GM18867 (cell line): ENCODE data around the gene ST8SIA1.

Experiments used
- ATAC-seq: cut with Tn5 transposase; IDR thresholded peaks from one replicate; pipeline ENCODE4 v1.9.1; 2021; ENCODE audit warnings: mild to moderate bottlenecking, moderate library complexity; ENCODE audit not compliant: unreplicated experiment

ST8SIA1 gene

DNA sequence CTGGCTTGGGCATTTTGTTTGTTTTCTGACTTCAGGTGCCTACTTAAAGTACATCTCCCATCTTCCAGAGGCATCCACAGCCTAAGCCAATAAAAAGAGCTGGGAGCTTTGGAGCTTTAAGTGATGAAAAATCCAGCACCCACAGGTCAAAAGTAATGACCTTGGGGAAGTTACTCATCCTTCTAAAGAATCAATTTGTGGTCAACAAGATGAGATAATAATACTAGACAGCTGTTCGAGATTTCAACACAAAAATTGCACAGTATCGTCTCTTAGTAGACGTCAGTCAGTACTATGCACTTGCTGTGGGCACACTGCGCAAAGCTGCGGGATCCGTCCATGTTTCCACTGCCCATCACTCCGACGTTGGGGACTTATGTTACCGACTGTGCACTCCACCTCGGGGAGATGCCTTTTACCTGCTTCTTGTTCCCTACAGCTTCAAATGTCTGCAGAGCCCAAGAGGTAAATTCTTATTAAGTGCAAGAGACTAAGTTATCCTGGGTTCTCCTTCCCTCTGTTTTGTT is 1.3 kb downstream of the ST8SIA1 start:
- ATAC-seq: no peak

DNA sequence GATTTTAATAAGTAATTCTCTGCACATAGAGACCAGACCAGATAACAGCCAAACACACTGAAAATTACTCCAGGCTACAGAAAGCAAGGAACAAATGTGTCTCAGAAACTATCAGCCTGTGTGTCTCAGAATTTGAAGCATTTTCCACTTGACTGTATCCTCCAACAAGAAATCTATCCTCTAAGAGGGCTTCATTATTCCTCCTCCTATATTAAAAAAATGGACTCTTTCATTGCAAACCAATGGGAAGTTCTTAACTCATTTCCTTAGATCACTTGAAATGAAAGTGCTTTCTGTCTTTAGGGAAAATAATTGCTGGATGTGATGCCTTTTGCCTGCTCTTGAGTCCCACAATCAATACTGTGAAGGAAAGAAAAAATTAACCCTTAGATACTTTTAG is 2.3 kb downstream of the ST8SIA1 start:
- no peak for ATAC-seq

DNA sequence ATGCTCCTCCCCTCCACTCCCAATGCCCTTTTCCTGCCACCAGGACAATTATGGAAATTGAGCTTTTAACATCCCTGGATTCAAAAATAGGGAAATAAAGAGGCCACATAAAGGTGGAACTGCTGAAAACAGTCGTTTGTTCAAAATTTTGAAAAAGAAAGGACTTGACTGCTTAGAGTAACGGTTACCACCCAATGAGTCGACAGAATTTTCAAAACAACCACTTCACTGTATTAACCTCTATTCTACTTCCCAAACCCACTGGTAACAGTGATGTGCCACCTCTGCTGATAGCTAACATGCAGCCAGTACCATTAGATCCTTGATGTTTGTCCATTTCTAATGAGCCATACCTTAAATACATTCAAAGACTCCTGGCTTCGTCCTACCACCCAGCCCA is 4.9 kb downstream of the ST8SIA1 start:
- no peak for ATAC-seq

DNA sequence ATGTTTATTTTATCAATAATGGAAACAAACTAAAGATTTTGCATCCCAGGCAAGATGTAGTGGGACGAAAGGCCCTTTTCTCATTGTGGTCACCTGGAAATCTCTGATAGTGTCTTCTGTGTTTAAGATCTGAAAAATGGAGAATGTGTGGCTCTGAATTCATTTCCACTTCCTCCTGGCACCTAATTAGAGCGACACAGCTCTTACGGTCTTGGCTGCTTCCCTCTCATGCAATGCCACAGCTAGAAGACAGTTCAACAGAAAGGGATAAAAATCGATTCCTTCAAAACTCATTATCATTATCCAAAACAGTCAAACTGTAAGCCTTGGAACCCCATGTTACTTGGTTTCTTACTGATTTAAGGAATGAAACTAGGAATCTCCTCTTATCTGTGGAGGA is 9.3 kb downstream of the ST8SIA1 start:
- ATAC-seq: no peak

DNA sequence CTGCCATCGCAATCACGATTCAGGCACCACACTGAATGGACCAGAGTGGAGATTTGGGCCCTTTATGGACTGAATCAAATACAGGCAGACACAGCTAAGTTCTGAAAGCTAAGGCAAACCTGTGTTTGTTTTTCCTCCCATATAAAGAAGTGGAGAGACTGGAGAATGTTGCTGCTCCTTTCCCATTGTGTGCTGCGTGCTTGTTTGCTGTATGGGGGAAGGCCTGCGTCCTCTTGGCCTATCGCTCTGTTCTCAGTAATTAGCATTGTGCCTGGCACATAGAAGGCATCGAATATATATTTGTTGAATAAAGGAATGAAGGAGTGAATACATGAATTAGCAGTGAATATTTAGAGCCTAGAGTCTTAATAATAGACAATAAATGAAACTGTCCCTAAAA is 12.4 kb downstream of the ST8SIA1 start:
- no peak for ATAC-seq

DNA sequence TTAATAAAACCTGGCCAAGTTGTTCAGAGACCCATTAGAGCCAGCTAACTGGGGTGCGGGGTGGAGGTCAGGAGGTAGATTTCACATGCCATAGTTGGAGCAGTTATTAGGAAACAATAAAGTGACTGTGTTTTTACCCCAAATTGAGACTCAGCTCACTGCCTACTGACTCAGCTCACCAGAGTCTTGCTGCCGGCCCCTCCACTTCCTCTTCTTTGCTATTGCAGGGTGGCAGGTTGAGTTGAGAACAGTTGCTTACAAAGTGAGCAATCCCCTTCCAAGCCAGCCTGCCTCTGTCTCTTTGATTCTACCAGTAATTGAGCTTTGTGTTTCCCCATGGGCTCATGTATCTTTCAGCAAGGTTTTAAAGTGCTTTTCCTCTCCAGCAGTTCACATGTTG is 12.9 kb downstream of the ST8SIA1 start:
- ATAC-seq: peak; percentile 51

DNA sequence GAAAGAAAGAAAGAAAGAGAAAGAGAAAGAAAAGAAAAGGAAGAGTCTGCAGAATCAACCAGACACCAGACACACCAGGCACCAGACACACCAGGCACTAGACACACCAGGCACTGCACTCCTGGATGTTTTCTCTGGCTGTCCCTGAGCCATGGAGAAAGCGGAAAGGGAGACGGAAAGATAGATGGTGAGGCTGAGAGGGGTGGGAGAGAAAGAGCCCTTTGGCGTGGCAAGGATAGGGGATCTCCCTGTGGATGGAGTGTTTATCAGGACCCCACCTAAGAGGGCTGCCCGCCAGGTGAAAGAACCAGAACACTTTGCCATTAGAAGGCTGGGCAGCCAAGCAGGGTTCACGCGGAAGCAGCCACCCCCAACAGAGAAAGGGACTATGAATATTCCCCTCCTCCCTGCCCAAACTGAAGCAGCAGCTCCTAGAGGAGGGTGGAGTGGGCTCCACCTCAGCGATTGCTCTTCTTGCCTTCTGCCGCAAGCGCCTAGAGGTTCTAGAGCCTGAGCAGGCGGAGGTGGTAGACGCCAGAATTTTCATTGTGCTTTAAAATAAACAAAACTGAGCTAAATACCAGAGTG is 13.4 kb downstream of the ST8SIA1 start:
- ATAC-seq: no peak

DNA sequence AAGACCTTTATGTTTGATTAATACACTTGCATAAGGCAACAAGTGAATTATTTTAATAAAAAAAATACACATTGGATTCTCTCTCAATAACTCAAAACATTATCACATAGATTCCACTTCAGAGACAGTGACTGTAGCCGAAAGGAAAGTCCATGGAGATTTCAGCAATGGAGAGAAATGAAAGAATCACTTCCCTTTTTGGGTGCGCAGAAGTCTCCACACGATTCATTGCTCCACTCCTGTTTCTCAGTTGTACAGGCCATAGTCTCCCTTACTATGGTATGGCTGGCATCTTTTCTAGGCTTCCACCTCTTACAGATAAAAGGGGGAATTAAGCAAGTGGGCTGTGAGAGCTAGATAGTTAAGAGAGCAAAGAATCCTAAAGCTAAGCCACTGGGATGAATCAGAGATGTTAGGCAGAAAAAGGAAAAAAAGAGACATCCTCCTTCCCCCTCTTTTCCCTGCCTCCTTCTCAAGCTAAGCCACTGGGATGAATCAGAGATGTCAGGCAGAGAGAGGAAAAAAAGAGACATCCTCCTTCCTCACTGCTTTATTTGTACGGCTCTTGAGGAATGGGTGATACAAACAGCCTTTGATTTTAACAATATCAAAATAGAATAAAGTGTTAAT is 16.3 kb downstream of the ST8SIA1 start:
- no peak for ATAC-seq

DNA sequence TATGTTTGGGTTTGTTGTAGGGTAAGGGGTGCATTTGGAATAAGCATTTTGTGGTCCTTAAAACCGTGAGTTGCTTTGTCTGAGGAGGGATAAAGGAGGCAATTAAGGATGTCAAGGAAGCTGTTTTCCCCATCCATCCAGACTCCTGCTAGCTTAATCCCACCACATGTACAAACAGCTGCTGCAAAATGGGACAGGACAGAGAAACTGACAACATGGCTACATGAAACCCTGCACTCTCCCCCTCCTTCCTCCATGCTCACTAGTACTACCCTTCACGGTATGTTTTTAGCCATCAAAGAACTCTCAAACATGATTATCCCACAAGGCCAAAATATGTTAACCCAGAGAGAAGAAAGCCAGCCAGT is 20.6 kb downstream of the ST8SIA1 start:
- no peak for ATAC-seq

DNA sequence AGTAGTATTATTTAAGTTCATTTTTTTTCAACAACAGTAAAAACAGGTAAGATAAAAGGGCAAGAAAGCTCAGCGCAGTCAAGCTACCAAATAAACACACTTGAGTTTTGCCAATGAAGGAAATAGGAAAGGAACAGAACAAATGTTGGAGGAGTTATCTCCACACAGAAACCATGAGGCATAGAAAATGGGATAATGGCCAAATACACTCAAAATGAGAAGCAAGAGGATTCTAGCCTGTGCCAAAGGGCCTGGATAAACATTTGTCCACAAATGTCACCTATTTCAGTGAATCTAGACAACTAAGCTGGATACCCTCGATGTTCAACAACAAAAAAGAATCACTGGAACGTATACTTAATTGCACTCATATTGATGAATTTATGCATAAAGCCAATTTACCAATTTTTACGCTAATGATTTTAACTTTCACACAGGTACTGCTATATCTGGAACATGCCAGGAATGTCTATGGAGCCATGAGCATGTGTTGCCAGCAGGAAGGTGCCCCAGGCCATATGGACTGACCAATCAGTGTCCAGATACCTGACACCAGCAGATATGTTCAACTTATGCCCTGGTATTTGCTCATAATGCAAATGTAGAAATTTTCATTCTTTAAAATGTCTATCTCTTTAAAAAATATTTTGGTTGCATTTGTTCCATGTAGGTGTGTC is 21.1 kb downstream of the ST8SIA1 start:
- no peak for ATAC-seq

DNA sequence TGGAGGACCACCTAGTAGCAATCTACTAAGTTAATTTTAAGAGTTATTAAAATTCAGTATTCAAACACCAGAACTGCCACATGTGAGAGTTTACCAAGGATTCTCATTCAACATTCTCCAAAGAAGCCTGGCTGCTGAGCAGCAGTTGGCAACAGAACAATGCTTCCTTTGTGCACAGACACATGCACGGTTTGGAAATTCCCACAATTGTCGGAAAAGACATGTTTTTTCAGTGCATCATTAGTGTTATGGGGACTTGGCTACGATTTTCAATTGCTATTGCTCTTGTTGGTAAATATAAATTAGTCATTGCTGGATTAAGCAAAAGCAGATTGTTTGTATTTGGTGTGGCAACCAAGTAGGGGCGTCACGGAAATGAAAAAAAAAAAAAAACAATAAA is 22.2 kb downstream of the ST8SIA1 start:
- ATAC-seq: no peak

DNA sequence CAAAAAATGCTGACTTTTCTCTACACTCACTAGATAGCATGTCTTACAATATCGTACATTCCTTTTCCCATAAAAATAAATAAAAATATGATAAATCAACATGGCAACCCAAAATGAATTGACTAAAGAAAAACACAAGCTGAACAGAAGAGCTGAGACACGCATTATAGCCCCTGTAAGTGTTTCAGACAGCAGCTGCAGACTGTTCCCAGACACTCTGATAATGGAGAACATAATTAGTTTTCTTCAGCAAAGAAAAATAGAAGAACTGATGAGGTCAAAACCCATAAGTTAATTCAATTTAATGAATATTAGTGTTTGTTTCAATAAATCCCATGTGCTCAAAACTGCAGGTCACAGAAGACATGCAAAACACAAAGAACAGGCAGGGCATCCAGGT is 23.8 kb downstream of the ST8SIA1 start:
- ATAC-seq: no peak

DNA sequence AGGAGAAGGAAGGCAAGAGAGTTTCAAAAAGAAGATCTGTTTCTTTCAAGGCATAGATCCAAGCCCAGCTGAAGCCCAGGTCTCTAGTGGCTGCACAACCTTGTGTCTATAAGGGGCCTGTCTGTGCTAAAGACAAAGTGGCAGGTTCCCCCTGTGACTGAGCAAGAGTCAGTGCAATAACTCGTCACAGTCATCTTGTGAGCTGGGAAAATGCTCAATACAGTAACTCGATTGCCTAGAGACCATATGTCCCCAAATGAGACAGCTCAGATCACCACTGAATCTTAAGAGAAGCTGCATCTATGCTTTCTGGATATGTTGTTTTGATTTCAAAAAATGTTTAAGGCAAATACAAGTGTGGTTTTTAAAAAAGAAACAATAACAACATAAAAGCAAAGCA is 24.2 kb downstream of the ST8SIA1 start:
- ATAC-seq: no peak

DNA sequence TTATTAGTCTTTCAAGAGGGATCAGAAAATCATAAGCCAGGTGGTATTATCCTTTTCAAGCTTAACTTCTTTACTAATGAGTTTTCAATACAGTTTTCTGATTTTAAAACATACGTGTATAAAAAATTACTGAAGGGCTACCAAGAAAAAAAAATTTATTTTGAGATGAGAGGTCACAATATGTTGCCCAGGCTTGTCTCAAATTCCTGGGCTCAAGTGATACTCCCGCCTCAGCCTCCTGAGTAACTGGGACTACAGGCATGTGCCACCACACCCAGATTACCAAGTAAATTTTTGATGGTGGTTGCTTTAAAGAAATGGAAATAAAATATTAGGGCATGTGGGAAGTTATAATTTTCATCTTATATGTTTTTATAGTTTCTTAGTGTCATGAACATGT is 26.7 kb downstream of the ST8SIA1 start:
- no peak for ATAC-seq

DNA sequence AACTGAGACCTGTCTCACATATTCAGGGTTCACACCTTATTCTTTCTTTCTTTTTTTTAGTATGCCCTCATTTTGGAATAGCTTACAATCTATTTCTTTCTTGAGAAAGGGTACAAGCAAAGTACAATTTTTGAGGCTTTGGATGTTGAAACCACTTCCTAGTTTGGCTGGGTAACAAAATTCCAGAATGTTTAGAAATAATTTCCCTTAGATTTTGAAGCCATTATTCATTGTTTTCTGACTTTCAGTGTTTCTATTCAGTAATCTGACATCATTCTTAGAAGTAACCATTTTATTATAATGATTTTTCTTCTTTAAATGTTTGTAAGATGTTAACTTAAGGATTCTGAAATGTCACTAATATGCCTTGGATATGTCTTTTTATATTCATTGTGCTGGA is 28.2 kb downstream of the ST8SIA1 start:
- no peak for ATAC-seq

DNA sequence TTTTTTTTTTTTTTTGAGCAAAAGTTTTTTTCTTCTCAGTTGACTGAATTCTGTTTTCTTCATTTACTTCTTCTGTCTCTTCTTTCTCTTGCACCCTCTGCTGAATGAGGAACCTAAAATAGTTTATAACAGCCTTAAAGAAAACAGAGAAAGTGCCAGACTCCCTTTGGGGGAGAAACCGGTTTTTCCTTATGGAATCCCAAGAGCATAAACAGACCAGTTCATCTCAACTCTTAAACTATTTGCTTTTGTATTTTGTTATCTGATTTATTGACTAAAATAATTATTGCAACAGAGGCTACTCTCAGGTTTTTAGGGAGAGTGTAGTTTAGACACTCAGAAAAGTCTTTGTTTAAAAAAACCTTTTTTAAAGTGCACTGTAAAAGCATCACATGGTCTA is 30.2 kb downstream of the ST8SIA1 start:
- no peak for ATAC-seq

DNA sequence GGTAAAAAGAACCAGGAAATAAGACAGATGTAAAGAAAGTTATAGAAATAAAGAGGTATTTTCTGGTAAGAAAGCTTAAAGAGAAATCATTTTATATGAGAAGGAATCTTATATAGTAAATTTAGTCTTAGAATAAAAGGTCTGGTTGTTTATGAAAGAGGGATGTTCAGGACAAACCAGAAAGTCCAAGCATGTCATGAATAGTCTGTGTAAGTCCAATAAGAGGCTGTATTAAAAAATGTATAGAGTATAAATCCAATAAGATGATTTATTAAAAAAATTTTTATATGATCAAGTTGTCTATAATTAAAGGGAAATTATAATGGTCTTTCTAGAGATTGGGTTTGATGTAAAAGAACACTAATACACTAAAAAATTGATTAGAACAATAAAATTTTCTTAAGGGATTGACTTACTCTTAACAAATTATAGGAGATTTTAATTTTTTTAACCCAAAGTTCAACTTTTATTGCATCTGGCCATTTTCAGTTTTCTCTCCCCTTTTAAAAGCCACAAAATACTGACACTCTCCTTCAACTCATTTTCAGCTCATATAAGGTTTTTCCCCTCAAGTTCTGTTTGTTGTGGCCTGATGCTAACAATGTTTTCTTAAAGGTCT is 35.1 kb downstream of the ST8SIA1 start:
- ATAC-seq: no peak

DNA sequence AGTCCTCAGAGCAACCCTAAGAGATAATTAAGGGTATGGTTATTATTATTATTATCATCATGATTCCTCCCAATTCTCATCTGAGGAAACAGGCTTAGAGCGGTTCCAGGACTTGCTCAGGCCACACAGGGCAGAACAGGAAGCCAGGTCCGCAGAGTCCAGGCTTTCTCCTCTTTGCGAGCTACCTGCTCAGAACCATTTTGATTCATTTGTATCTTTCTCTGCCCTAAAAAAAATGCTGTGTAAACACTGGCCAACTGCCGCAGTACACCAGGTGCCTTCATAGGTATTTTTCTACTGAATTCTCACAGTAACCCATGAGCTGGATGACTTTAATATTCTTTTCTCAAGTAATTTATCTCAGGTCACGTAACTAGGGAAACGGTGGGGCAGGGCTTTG is 45.3 kb downstream of the ST8SIA1 start:
- ATAC-seq: no peak

DNA sequence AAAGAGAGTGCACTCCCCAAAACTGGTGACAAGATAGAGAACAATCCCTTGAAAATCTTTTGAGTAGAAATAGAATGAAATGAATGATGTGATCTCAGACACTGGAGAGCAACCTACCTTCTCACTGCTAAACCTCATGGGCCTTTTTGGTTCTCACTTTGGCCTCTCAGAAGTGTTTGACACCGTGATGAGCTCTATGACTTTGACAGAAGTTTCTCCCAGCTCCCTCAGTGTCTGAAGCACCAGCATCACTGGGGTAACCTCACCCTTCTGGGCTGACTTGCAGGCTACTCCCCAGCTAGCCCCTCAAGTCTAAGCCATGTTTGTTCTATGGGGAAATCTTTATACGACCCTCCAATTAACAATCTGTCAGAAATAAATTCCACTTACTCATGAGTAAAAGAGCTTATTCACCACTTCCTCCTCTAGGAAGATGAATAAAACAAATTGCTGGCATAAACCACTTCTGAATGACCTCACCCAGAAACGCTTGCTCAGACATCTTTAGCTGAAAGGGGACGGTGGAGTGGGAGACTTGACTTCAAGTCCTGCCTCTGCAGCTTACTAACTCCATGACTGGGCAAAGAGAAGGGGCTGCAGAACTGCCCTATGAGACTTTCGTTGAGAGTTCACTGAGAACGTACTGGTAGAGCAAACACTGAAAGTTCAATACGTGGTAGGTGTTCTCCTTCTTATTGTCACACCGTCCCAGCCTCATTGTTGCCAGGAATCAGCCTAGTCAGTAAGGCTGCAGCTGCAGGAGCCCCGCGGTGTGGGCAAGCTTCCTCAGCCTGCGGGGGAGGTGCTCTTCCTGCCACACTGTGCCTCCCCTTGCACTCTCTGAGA is 46.5 kb downstream of the ST8SIA1 start:
- no peak for ATAC-seq

DNA sequence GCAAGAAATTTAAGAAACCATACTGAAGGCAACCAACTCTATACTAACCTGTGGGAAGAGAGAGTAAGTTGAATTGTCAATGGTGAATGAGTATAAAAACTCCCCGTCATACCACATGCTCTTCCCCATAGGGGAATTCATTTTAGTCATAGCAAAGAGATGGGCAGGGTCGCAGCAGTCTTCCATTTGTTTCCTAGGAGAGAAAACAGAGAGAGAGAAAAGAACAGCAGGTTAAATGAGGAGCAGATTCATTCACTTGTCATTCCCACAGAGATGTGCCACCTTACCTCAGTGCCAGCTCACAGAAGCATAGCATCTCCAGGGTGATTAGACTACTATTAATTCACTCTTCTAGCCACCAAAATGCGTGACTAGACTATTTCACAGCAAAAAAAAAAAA is 47.4 kb downstream of the ST8SIA1 start:
- ATAC-seq: no peak

DNA sequence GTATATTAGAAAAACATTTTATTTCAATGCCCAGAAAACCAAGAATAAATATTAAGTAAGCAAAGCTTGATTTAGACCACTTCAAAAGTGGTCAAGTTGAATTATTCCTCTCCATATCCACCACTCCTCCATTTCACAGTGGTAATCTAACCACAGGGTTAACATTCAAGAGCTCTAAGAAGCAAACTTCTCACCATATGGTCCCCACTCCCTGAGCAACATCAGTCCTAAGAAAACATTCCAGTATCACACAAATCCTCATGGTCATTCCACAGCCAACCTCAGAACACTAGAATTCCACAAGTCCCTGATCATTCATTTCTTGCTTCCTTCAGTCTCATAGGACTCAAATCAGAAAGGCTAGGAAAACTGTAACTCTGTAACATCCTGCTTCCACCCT is 47.9 kb downstream of the ST8SIA1 start:
- no peak for ATAC-seq
